CD8-positive, alpha-beta memory T cell (primary cell): Measurements from ENCODE around the gene GRM8. TPM values are rescaled to one million over a fixed set of nuclear protein-coding genes. Genes with fewer than 3 reads are reported as not detected.

Source experiments
- CTCF ChIA-PET: fragments of 350-600 bp; sonication (Branson Sonifier 250); formaldehyde crosslinking; loops from one replicate; lab custom pipeline; 2021; ENCODE audit warnings: antibody characterized with exemption; lab: Charles Lee
- POLR2A ChIA-PET: fragments of 350-600 bp; sonication (Branson Sonifier 250); formaldehyde crosslinking; loops from one replicate; lab custom pipeline; 2021; ENCODE audit warnings: antibody characterized with exemption; lab: Charles Lee
- DNase-seq, 5 donors: peaks; one replicate each; pipeline versions ENCODE4 v3.0.0 to v3.0.0-alpha.2; 2020 to 2022; ENCODE audit warnings: mixed read lengths in 1 of 5
- H3K27ac ChIP-seq: one replicate; pipeline ENCODE4 v1.7.0; 2013; ENCODE audit warnings: low read depth, mild to moderate bottlenecking, low read length, moderate library complexity
- H3K27me3 ChIP-seq: 2 replicates; pipeline ENCODE4 v1.7.0; 2013; ENCODE audit warnings: low read length, mild to moderate bottlenecking; ENCODE audit not compliant: insufficient read depth, poor library complexity, severe bottlenecking
- H3K36me3 ChIP-seq: 2 replicates; pipeline ENCODE4 v1.7.0; 2013; ENCODE audit warnings: mild to moderate bottlenecking, low read length, moderate library complexity; ENCODE audit not compliant: insufficient read depth
- H3K4me1 ChIP-seq: 2 replicates; pipeline ENCODE4 v1.7.0; 2013; ENCODE audit warnings: mild to moderate bottlenecking, low read length, moderate library complexity; ENCODE audit not compliant: insufficient read depth
- H3K4me3 ChIP-seq: 2 replicates; pipeline ENCODE4 v1.7.0; 2013; ENCODE audit warnings: mild to moderate bottlenecking, low read length
- H3K9me3 ChIP-seq: 2 replicates; pipeline ENCODE4 v1.7.0; 2013; ENCODE audit warnings: mild to moderate bottlenecking, low read length
- H3K27ac Mint-ChIP-seq, 8 donors: one replicate each; pipeline ENCODE4 v1.8.0; 2020 to 2021; ENCODE audit warnings: mixed read lengths in 8 of 8, mild to moderate bottlenecking in 6 of 8, inconsistent platforms in 3 of 8, moderate library complexity in 3 of 8
- H3K27me3 Mint-ChIP-seq, 2 donors: one replicate each; pipeline ENCODE4 v1.8.0; 2020 to 2021; ENCODE audit warnings: mixed read lengths in 2 of 2, mild to moderate bottlenecking in 1 of 2, moderate library complexity in 1 of 2
- H3K36me3 Mint-ChIP-seq, 3 donors: one replicate each; pipeline ENCODE4 v1.8.0; 2020 to 2021; ENCODE audit warnings: mixed read lengths in 3 of 3, inconsistent platforms in 1 of 3, mild to moderate bottlenecking in 1 of 3
- H3K4me1 Mint-ChIP-seq, 3 donors: one replicate each; pipeline ENCODE4 v1.8.0; 2020 to 2021; ENCODE audit warnings: mixed read lengths in 3 of 3, inconsistent platforms in 1 of 3, mild to moderate bottlenecking in 1 of 3
- H3K4me3 Mint-ChIP-seq, 7 donors: one replicate each; pipeline ENCODE4 v1.8.0; 2020 to 2021; ENCODE audit warnings: mixed read lengths in 7 of 7, mild to moderate bottlenecking in 6 of 7, moderate library complexity in 4 of 7, inconsistent platforms in 2 of 7
- H3K9me3 Mint-ChIP-seq, 5 donors: one replicate each; pipeline ENCODE4 v1.8.0; 2020 to 2022; ENCODE audit warnings: mixed read lengths in 5 of 5, mild to moderate bottlenecking in 3 of 5, moderate library complexity in 2 of 5, inconsistent platforms in 1 of 5
- polyA plus RNA-seq: library from polyadenylated mRNA; unstranded; fragments of 300-500 nt; fragmentation: Illumina TruSeq; gene quantifications from one replicate; pipeline ENCODE4 v1.2.3, GENCODE V29; 2021
- total RNA-seq, 2 experiments: library from RNA; stranded (reverse); gene quantifications; one replicate each; pipeline ENCODE4 v1.2.3, GENCODE V29; 2021

Gene GRM8
- total and polyA plus RNA-seq, 3 experiments from 2014 or later, result not detected

- Histone ChIP-seq H3K27ac (no peak overlapping the region), H3K36me3 (no peaks in the 10 kb centered on the region), H3K4me3 (no peak overlapping the region), H3K9me3 (no peaks in the 10 kb centered on the region), H3K4me1 (no peaks in the 10 kb centered on the region), H3K27me3 (no peaks in the 10 kb centered on the region)
- H3K4me3 Mint-ChIP-seq, result no peak overlapping the region
- H3K36me3 Mint-ChIP-seq, result no peaks in the 10 kb centered on the region
- H3K27ac Mint-ChIP-seq, result no peak overlapping the region
- ChIA-PET POLR2A (no interaction called here), CTCF (no interaction called here)
- DNase-seq, result no peak
- H3K4me1 Mint-ChIP-seq, result no peaks in the 10 kb centered on the region
- H3K27me3 Mint-ChIP-seq, result no peaks in the 10 kb centered on the region
- peaks cover 1 to 14% (median 6%) of the 10 kb centered on the region in 5 donors for H3K9me3 Mint-ChIP-seq
These were observed 663.6 kb downstream of the GRM8 start for GRCh38 chr7:126589068-126589684.

- no peak for DNase-seq
- H3K27ac Mint-ChIP-seq, result no peak overlapping the region
- no peak overlapping the region for H3K4me3 ChIP-seq
- ChIA-PET POLR2A (no interaction called here), CTCF (no interaction called here)
- H3K9me3 Mint-ChIP-seq, result peaks cover 0 to 10% (median 5%) of the 10 kb centered on the region in 5 donors
- H3K4me1 ChIP-seq, result no peaks in the 10 kb centered on the region
- no peak overlapping the region for H3K27ac ChIP-seq
- no peak overlapping the region for H3K4me3 Mint-ChIP-seq
- H3K27me3 Mint-ChIP-seq, result no peaks in the 10 kb centered on the region
- H3K27me3 ChIP-seq, result no peaks in the 10 kb centered on the region
- H3K36me3 ChIP-seq, result no peaks in the 10 kb centered on the region
- no peaks in the 10 kb centered on the region for H3K36me3 Mint-ChIP-seq
- no peaks in the 10 kb centered on the region for H3K9me3 ChIP-seq
- H3K4me1 Mint-ChIP-seq, result no peaks in the 10 kb centered on the region
These were observed 674.4 kb downstream of the GRM8 start for GRCh38 chr7:126578338-126578737.

- Histone ChIP-seq H3K4me1 (no peaks in the 10 kb centered on the region), H3K36me3 (no peaks in the 10 kb centered on the region), H3K4me3 (no peak overlapping the region), H3K9me3 (no peaks in the 10 kb centered on the region), H3K27me3 (no peaks in the 10 kb centered on the region), H3K27ac (no peak overlapping the region)
- peaks cover 0 to 14% (median 6%) of the 10 kb centered on the region in 5 donors for H3K9me3 Mint-ChIP-seq
- ChIA-PET POLR2A (no interaction called here), CTCF (no interaction called here)
- no peaks in the 10 kb centered on the region for H3K4me1 Mint-ChIP-seq
- H3K36me3 Mint-ChIP-seq, result no peaks in the 10 kb centered on the region
- no peaks in the 10 kb centered on the region for H3K27me3 Mint-ChIP-seq
- H3K27ac Mint-ChIP-seq, result no peak overlapping the region
- DNase-seq, result no peak
- H3K4me3 Mint-ChIP-seq, result no peak overlapping the region
These were observed 678.2 kb downstream of the GRM8 start for GRCh38 chr7:126574276-126575250.

- Mint-ChIP-seq H3K36me3 (no peaks in the 10 kb centered on the region), H3K9me3 (peaks cover 0 to 13% (median 0%) of the 10 kb centered on the region in 5 donors), H3K27me3 (no peaks in the 10 kb centered on the region), H3K4me3 (no peak overlapping the region), H3K27ac (no peak overlapping the region), H3K4me1 (no peaks in the 10 kb centered on the region)
- H3K36me3 ChIP-seq, result no peaks in the 10 kb centered on the region
- no peak overlapping the region for H3K27ac ChIP-seq
- no peaks in the 10 kb centered on the region for H3K4me1 ChIP-seq
- H3K27me3 ChIP-seq, result no peaks in the 10 kb centered on the region
- ChIA-PET CTCF (no interaction called here), POLR2A (no interaction called here)
- no peaks in the 10 kb centered on the region for H3K9me3 ChIP-seq
- no peak for DNase-seq
- H3K4me3 ChIP-seq, result no peak overlapping the region
These were observed 681.9 kb downstream of the GRM8 start for GRCh38 chr7:126570845-126571244.

- no peak overlapping the region for H3K27ac ChIP-seq
- H3K36me3 ChIP-seq, result no peaks in the 10 kb centered on the region
- H3K9me3 Mint-ChIP-seq, result peaks cover 0 to 10% (median 3%) of the 10 kb centered on the region in 5 donors
- ChIA-PET CTCF (no interaction called here), POLR2A (no interaction called here)
- H3K27ac Mint-ChIP-seq, result no peak overlapping the region
- H3K27me3 ChIP-seq, result no peaks in the 10 kb centered on the region
- H3K4me1 Mint-ChIP-seq, result no peaks in the 10 kb centered on the region
- H3K4me3 ChIP-seq, result no peak overlapping the region
- DNase-seq, result no peak
- H3K27me3 Mint-ChIP-seq, result no peaks in the 10 kb centered on the region
- H3K9me3 ChIP-seq, result no peaks in the 10 kb centered on the region
- no peaks in the 10 kb centered on the region for H3K4me1 ChIP-seq
- H3K36me3 Mint-ChIP-seq, result no peaks in the 10 kb centered on the region
- no peak overlapping the region for H3K4me3 Mint-ChIP-seq
These were observed 683.3 kb downstream of the GRM8 start for GRCh38 chr7:126569402-126569801.

GRCh38 chr7:126557271-126557670 lies 695.5 kb downstream of the GRM8 start:
- Mint-ChIP-seq H3K27me3 (no peaks in the 10 kb centered on the region), H3K4me3 (no peak overlapping the region), H3K4me1 (no peaks in the 10 kb centered on the region), H3K27ac (no peak overlapping the region), H3K9me3 (peaks cover 0 to 2% (median 0%) of the 10 kb centered on the region in 5 donors), H3K36me3 (no peaks in the 10 kb centered on the region)
- Histone ChIP-seq H3K27me3 (no peaks in the 10 kb centered on the region), H3K36me3 (no peaks in the 10 kb centered on the region), H3K4me3 (no peak overlapping the region), H3K27ac (no peak overlapping the region), H3K9me3 (no peaks in the 10 kb centered on the region), H3K4me1 (no peaks in the 10 kb centered on the region)
- DNase-seq, result no peak
- ChIA-PET POLR2A (no interaction called here), CTCF (no interaction called here)

GRCh38 chr7:126541406-126541805 lies 711.3 kb downstream of the GRM8 start:
- Mint-ChIP-seq H3K4me3 (no peak overlapping the region), H3K9me3 (peaks cover 2 to 5% (median 2%) of the 10 kb centered on the region in 5 donors), H3K36me3 (no peaks in the 10 kb centered on the region), H3K27ac (no peak overlapping the region), H3K4me1 (no peaks in the 10 kb centered on the region), H3K27me3 (no peaks in the 10 kb centered on the region)
- no peak overlapping the region for H3K27ac ChIP-seq
- ChIA-PET POLR2A (no interaction called here), CTCF (no interaction called here)
- no peaks in the 10 kb centered on the region for H3K36me3 ChIP-seq
- H3K4me3 ChIP-seq, result no peak overlapping the region
- DNase-seq, result no peak
- H3K4me1 ChIP-seq, result no peaks in the 10 kb centered on the region
- H3K9me3 ChIP-seq, result no peaks in the 10 kb centered on the region
- H3K27me3 ChIP-seq, result no peaks in the 10 kb centered on the region

- H3K36me3 ChIP-seq, result no peaks in the 10 kb centered on the region
- no peaks in the 10 kb centered on the region for H3K4me1 ChIP-seq
- Mint-ChIP-seq H3K4me3 (no peak overlapping the region), H3K27me3 (no peaks in the 10 kb centered on the region), H3K9me3 (peaks cover 0 to 4% (median 2%) of the 10 kb centered on the region in 5 donors), H3K27ac (no peak overlapping the region), H3K36me3 (no peaks in the 10 kb centered on the region), H3K4me1 (no peaks in the 10 kb centered on the region)
- H3K9me3 ChIP-seq, result no peaks in the 10 kb centered on the region
- no peaks in the 10 kb centered on the region for H3K27me3 ChIP-seq
- H3K27ac ChIP-seq, result no peak overlapping the region
- ChIA-PET POLR2A (no interaction called here), CTCF (no interaction called here)
- no peak overlapping the region for H3K4me3 ChIP-seq
- no peak for DNase-seq
These were observed 717.6 kb downstream of the GRM8 start for GRCh38 chr7:126535176-126535575.
